Smooth muscle cell (in vitro differentiated cells): ENCODE measurements around the gene EHMT2. TPM values are rescaled to one million over a fixed set of nuclear protein-coding genes. Genes with fewer than 3 reads are reported as not detected.

Experiments used
- DNase-seq: peaks from one replicate; lab custom pipeline; 2025; ENCODE audit not compliant: unreplicated experiment; lab: John Stamatoyannopoulos, UW
- H2AFZ ChIP-seq: fragments of 200-600 bp; sonication (generic); 2 replicates; pipeline ENCODE4 v1.6.0; 2016; ENCODE audit warnings: antibody characterized with exemption, low read depth, mild to moderate bottlenecking
- H3F3A ChIP-seq: fragments of 200-600 bp; sonication (generic); 2 replicates; pipeline ENCODE4 v1.6.0; 2017; ENCODE audit warnings: antibody characterized with exemption, low read depth
- H3K27ac ChIP-seq: fragments of 200-600 bp; sonication (generic); 2 replicates; pipeline ENCODE4 v1.5.1; 2016; ENCODE audit warnings: low read depth, mild to moderate bottlenecking
- H3K27me3 ChIP-seq: fragments of 200-600 bp; sonication (generic); 2 replicates; pipeline ENCODE4 v1.6.1; 2016; ENCODE audit warnings: low read depth, mild to moderate bottlenecking
- H3K36me3 ChIP-seq: fragments of 200-600 bp; sonication (generic); 2 replicates; pipeline ENCODE4 v1.5.1; 2016; ENCODE audit warnings: low read depth
- H3K4me1 ChIP-seq: fragments of 200-600 bp; sonication (generic); 2 replicates; pipeline ENCODE4 v1.5.1; 2016; ENCODE audit warnings: low read depth
- H3K4me2 ChIP-seq: fragments of 200-600 bp; sonication (generic); 2 replicates; pipeline ENCODE4 v1.6.0; 2016; ENCODE audit warnings: mild to moderate bottlenecking
- H3K4me3 ChIP-seq: fragments of 200-600 bp; sonication (generic); 2 replicates; pipeline ENCODE4 v1.5.1; 2016; ENCODE audit warnings: mild to moderate bottlenecking
- H3K79me2 ChIP-seq: fragments of 200-600 bp; sonication (generic); 2 replicates; pipeline ENCODE4 v1.6.0; 2016; ENCODE audit warnings: low read depth, mild to moderate bottlenecking
- H3K9ac ChIP-seq: fragments of 200-600 bp; sonication (generic); 2 replicates; pipeline ENCODE4 v1.6.0; 2016; ENCODE audit warnings: low read depth
- H3K9me3 ChIP-seq: fragments of 200-600 bp; sonication (generic); replicated peaks from 2 replicates; pipeline ENCODE4 v1.5.1; 2016; ENCODE audit warnings: low read depth
- H4K20me1 ChIP-seq: fragments of 200-600 bp; sonication (generic); 2 replicates; pipeline ENCODE4 v1.6.0; 2016; ENCODE audit warnings: low read depth
- WGBS: methylation state at CpG from one replicate; pipeline ENCODE4 v1.1.7; 2016; ENCODE audit warnings: low lambda C conversion rate; 5-methylcytosine and 5-hydroxymethylcytosine counted together
- polyA plus RNA-seq: library from polyadenylated mRNA; unstranded; fragments of >200 nt; fragmentation: Nextera tagmentation; extraction: Ambion mirVana; gene quantifications from 2 replicates; pipeline ENCODE4 v1.2.1, GENCODE V29; 2016
- total RNA-seq: library from RNA; depleted of rRNA; stranded (reverse); fragments of >200 nt; gene quantifications from 2 replicates; pipeline ENCODE4 v1.2.3, GENCODE V29; 2014
- TF ChIP-seq, protein P1 (sequence below): fragments of 200-600 bp; sonication (generic); IDR thresholded peaks from 2 replicates; pipeline ENCODE4 v1.5.1; 2017; ENCODE audit warnings: borderline replicate concordance, mild to moderate bottlenecking, antibody characterized with exemption; ENCODE audit not compliant: insufficient read depth, poor library complexity, severe bottlenecking

EHMT2 gene
- total and polyA plus RNA-seq, 2 experiments from 2014 or later, result 17.6 to 33.9 TPM

- Histone ChIP-seq H2AFZ (no peak overlapping the region), H4K20me1 (no peaks in the 10 kb centered on the region), H3K27ac (no peak overlapping the region), H3K4me1 (no peaks in the 10 kb centered on the region), H3F3A (no peaks in the 10 kb centered on the region), H3K9ac (no peak overlapping the region), H3K79me2 (no peaks in the 10 kb centered on the region), H3K4me2 (no peak overlapping the region), H3K4me3 (no peak overlapping the region), H3K9me3 (no peaks in the 10 kb centered on the region), H3K36me3 (no peaks in the 10 kb centered on the region), H3K27me3 (no peaks in the 10 kb centered on the region)
- TF ChIP-seq, protein P1, sequence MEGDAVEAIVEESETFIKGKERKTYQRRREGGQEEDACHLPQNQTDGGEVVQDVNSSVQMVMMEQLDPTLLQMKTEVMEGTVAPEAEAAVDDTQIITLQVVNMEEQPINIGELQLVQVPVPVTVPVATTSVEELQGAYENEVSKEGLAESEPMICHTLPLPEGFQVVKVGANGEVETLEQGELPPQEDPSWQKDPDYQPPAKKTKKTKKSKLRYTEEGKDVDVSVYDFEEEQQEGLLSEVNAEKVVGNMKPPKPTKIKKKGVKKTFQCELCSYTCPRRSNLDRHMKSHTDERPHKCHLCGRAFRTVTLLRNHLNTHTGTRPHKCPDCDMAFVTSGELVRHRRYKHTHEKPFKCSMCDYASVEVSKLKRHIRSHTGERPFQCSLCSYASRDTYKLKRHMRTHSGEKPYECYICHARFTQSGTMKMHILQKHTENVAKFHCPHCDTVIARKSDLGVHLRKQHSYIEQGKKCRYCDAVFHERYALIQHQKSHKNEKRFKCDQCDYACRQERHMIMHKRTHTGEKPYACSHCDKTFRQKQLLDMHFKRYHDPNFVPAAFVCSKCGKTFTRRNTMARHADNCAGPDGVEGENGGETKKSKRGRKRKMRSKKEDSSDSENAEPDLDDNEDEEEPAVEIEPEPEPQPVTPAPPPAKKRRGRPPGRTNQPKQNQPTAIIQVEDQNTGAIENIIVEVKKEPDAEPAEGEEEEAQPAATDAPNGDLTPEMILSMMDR, result no peak
- WGBS, result 97% methylated on average over 12 of the region's 12 CpGs
- no peak for DNase-seq
These were observed 13.8 kb downstream of the EHMT2 start for GRCh38 chr6:31883676-31884075.

- no peaks in the 10 kb centered on the region for H3K36me3 ChIP-seq
- WGBS, result 97% methylated on average over 6 of the region's 6 CpGs
- H3F3A ChIP-seq, result no peaks in the 10 kb centered on the region
These were observed 15.2 kb downstream of the EHMT2 start for GRCh38 chr6:31882344-31882743.

DNA sequence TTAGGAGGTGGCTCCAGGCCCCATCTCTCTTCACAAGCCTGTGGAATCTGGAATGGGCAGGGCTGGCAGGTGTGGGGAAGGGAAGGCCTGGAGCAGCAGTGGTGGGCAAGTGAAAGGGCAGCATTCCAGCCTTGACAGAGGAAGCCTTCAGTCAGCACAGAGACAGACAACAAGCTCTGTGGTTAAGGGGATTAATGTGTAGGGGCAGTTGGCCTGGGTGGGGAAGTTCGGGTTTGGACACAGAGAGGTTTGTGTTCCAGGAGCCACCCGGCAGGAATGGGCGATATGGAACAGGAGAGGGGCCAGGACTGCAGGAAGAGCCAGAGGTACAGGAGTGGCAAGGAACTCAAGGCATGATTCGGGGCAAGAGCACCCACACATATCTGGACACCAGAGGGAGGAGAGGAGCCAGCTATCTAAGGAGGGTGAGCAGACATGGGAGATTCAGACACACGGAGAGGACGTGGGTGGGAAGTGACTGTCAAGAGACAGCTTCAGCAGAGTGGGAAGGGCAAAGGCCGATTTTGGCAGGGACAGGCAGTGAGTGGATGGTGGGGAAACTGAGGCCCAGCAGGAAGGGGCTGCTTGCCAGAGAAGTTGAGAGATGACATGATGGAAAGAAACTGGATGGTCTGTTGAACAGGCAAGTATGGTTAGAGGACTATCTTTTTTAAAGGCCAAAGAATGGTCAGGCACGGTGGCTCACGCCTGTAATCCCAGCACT, 16.2 kb downstream of the EHMT2 start:
- TF ChIP-seq, protein P1, result no peak
- Histone ChIP-seq H3K27me3 (no peaks in the 10 kb centered on the region), H3K4me2 (no peak overlapping the region), H3K36me3 (no peaks in the 10 kb centered on the region), H3K27ac (no peak overlapping the region), H3K4me1 (no peaks in the 10 kb centered on the region), H3K4me3 (no peak overlapping the region), H3K9ac (no peak overlapping the region), H3K9me3 (no peaks in the 10 kb centered on the region), H4K20me1 (no peaks in the 10 kb centered on the region), H3F3A (no peaks in the 10 kb centered on the region), H3K79me2 (no peaks in the 10 kb centered on the region), H2AFZ (no peak overlapping the region)
- WGBS, result 87% methylated on average over 9 of the region's 9 CpGs
- no peak for DNase-seq

More at GRCh38 chr6:31882344-31882743, 15.2 kb downstream of the EHMT2 start:
- Histone ChIP-seq H3K27ac (no peak overlapping the region), H3K4me3 (no peak overlapping the region), H2AFZ (no peak overlapping the region), H3K4me2 (no peak overlapping the region), H3K9me3 (no peaks in the 10 kb centered on the region), H3K79me2 (no peaks in the 10 kb centered on the region), H3K27me3 (no peaks in the 10 kb centered on the region), H3K9ac (no peak overlapping the region), H4K20me1 (no peaks in the 10 kb centered on the region), H3K4me1 (no peaks in the 10 kb centered on the region)
- TF ChIP-seq, protein P1, result no peak
- no peak for DNase-seq

DNA sequence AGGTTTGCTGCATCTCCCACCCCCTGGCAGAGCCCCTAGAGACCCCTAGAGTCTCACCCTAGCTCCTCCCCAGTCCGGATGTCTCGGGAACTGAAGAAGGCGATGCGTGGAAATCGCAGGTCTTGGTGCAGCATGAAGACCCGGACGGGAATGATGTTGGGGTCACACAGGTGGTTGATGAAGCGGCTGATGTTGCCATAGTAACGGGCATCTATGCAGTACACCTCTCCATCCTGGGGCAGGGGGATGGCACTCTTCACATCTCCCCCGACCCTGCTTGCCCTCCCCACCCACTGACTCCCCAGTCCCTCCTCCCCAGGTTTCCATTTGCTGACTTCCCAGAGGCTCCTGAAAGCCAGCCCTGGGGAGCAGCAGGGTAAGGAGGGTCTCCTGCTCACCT, 16.9 kb downstream of the EHMT2 start:
- TF ChIP-seq, protein P1, result no peak
- Histone ChIP-seq H2AFZ (no peak overlapping the region), H3K4me1 (no peaks in the 10 kb centered on the region), H3K9me3 (no peaks in the 10 kb centered on the region), H3K27ac (no peak overlapping the region), H4K20me1 (no peaks in the 10 kb centered on the region), H3K4me3 (no peak overlapping the region), H3K36me3 (no peaks in the 10 kb centered on the region), H3K4me2 (no peak overlapping the region), H3K27me3 (no peaks in the 10 kb centered on the region), H3F3A (no peaks in the 10 kb centered on the region), H3K79me2 (no peaks in the 10 kb centered on the region), H3K9ac (no peak overlapping the region)
- no peak for DNase-seq
- 94% methylated on average over 10 of the region's 10 CpGs for WGBS
